Neural progenitor cell (in vitro differentiated cells): ENCODE data around the gene SIPA1L3. TPM values are rescaled to one million over a fixed set of nuclear protein-coding genes. Genes with fewer than 3 reads are reported as not detected.

Experiments used
- DNase-seq: peaks from one replicate; pipeline ENCODE4 v3.0.0-alpha.2; 2016; ENCODE audit warnings: low spot score
- H2AFZ ChIP-seq: fragments of 200-600 bp; sonication (generic); replicated peaks from 2 replicates; pipeline ENCODE4 v1.6.1; 2016; ENCODE audit warnings: antibody characterized with exemption
- H3F3A ChIP-seq: fragments of 200-600 bp; sonication (generic); 2 replicates; pipeline ENCODE4 v1.6.1; 2016; ENCODE audit warnings: antibody characterized with exemption, low read depth
- H3K27ac ChIP-seq: fragments of 200-600 bp; sonication (generic); 2 replicates; pipeline ENCODE4 v1.5.1; 2016; ENCODE audit warnings: mild to moderate bottlenecking
- H3K27me3 ChIP-seq: fragments of 200-600 bp; sonication (generic); 2 replicates; pipeline ENCODE4 v1.6.1; 2016; ENCODE audit warnings: mild to moderate bottlenecking, moderate library complexity
- H3K36me3 ChIP-seq: fragments of 200-600 bp; sonication (generic); 2 replicates; pipeline ENCODE4 v1.5.1; 2016
- H3K4me1 ChIP-seq: fragments of 200-600 bp; sonication (generic); 2 replicates; pipeline ENCODE4 v1.6.1; 2016; ENCODE audit warnings: mixed run types
- H3K4me2 ChIP-seq: fragments of 200-600 bp; sonication (generic); 2 replicates; pipeline ENCODE4 v1.6.1; 2016
- H3K4me3 ChIP-seq: fragments of 200-600 bp; sonication (generic); 2 replicates; pipeline ENCODE4 v1.5.1; 2016
- H3K79me2 ChIP-seq: fragments of 200-600 bp; sonication (generic); 2 replicates; pipeline ENCODE4 v1.6.1; 2016; ENCODE audit warnings: low read depth
- H3K9ac ChIP-seq: fragments of 200-600 bp; sonication (generic); 2 replicates; pipeline ENCODE4 v1.6.1; 2016
- H3K9me3 ChIP-seq: fragments of 200-600 bp; sonication (generic); 2 replicates; pipeline ENCODE4 v1.5.1; 2016; ENCODE audit warnings: low read depth
- H4K20me1 ChIP-seq: fragments of 200-600 bp; sonication (generic); 2 replicates; pipeline ENCODE4 v1.6.1; 2016; ENCODE audit warnings: low read depth
- H3K27ac Mint-ChIP-seq: 3 replicates; pipeline ENCODE4 v1.8.0; 2021; ENCODE audit warnings: mixed read lengths
- H3K27me3 Mint-ChIP-seq: 2 replicates; pipeline ENCODE4 v1.8.0; 2022; ENCODE audit warnings: low read depth, mild to moderate bottlenecking, inconsistent platforms, moderate library complexity, mixed read lengths; ENCODE audit not compliant: insufficient read depth
- H3K36me3 Mint-ChIP-seq: 3 replicates; pipeline ENCODE4 v1.8.0; 2021; ENCODE audit warnings: mixed read lengths
- H3K4me1 Mint-ChIP-seq: 3 replicates; pipeline ENCODE4 v1.8.0; 2021; ENCODE audit warnings: mixed read lengths
- H3K4me3 Mint-ChIP-seq: 3 replicates; pipeline ENCODE4 v1.8.0; 2021; ENCODE audit warnings: mild to moderate bottlenecking, moderate library complexity, mixed read lengths
- H3K9me3 Mint-ChIP-seq: 3 replicates; pipeline ENCODE4 v1.8.0; 2020; ENCODE audit warnings: mixed read lengths
- EZH2 ChIP-seq: fragments of 200-600 bp; sonication (generic); IDR thresholded peaks from 2 replicates; pipeline ENCODE4 v1.6.1; 2017; ENCODE audit warnings: antibody characterized with exemption, mild to moderate bottlenecking, moderate library complexity
- EZH2phosphoT487 ChIP-seq: fragments of 200-600 bp; sonication (generic); IDR thresholded peaks from 2 replicates; pipeline ENCODE4 v1.6.1; 2017; ENCODE audit warnings: antibody characterized with exemption
- total RNA-seq: library from RNA; depleted of rRNA; stranded (reverse); fragments of >200 nt; gene quantifications from 2 replicates; pipeline ENCODE4 v1.2.3, GENCODE V29; 2015; ENCODE audit warnings: low replicate concordance
- TF ChIP-seq, protein P1 (sequence below): fragments of 200-600 bp; sonication (generic); IDR thresholded peaks from 2 replicates; pipeline ENCODE4 v1.5.1; 2017; ENCODE audit warnings: antibody characterized with exemption, mild to moderate bottlenecking

Gene SIPA1L3
- total RNA-seq, 1 donor from 2014 or later, result 19.2 TPM

DNA sequence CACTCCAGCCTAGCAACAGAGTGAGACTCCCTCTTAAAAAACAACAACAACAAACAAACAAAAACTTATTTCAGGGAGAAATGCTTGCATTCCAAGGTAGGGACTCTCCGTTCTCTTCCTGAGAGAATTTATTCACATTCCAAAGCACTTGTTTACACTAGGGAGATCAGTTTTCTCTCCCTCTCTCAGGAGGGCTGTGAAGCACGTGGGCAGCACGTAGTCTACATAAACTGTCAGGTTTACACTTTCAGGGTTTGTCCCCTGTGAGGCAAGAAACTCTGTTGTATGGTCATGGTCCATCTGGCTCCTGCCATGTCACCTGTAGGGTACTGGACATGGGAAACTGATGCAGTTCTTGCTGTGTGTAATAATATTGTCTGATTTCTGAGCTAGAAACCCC, 32.2 kb upstream of the SIPA1L3 start:
- H3K27ac ChIP-seq, result no peak overlapping the region
- no peak for TF ChIP-seq EZH2phosphoT487
- no peaks in the 10 kb centered on the region for H3K27me3 ChIP-seq
- no peaks in the 10 kb centered on the region for H3K79me2 ChIP-seq
- DNase-seq, result no peak
- no peak overlapping the region for H3K4me2 ChIP-seq
- H3K36me3 ChIP-seq, result no peaks in the 10 kb centered on the region
- Mint-ChIP-seq H3K27me3 (peaks cover 7% of the 10 kb centered on the region), H3K9me3 (peaks cover 31% of the 10 kb centered on the region), H3K4me3 (no peak overlapping the region), H3K27ac (no peak overlapping the region), H3K4me1 (no peaks in the 10 kb centered on the region), H3K36me3 (no peaks in the 10 kb centered on the region)
- H3K9me3 ChIP-seq, result no peaks in the 10 kb centered on the region
- H3K4me1 ChIP-seq, result no peaks in the 10 kb centered on the region
- H2AFZ ChIP-seq, result no peak overlapping the region
- no peak overlapping the region for H3K9ac ChIP-seq
- no peak overlapping the region for H3K4me3 ChIP-seq
- no peaks in the 10 kb centered on the region for H4K20me1 ChIP-seq
- H3F3A ChIP-seq, result no peaks in the 10 kb centered on the region

DNA sequence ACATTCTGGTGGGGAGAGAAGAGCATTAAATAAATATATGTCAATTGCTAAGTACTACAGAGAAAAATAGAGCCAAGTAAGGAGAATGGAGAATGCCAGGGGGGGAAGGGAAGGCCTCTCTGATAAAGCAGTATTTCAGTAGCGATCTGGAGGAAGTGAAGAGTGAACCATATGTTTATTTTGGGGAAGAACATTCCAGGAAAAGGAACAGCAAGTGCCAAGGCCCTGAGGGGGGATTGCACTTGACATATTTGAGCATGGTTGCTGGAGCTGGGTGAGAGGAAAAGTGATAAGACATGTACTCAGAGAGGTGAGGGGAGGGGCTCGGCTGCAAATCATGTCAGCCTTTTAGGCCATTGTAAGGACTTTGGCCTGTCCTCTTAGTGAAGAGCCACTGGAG, 31.0 kb upstream of the SIPA1L3 start:
- H3K4me3 Mint-ChIP-seq, result no peak overlapping the region
- no peaks in the 10 kb centered on the region for H3K4me1 Mint-ChIP-seq
- no peaks in the 10 kb centered on the region for H3K36me3 ChIP-seq
- no peak overlapping the region for H3K4me2 ChIP-seq
- no peak overlapping the region for H2AFZ ChIP-seq
- peaks cover 23% of the 10 kb centered on the region for H3K9me3 Mint-ChIP-seq
- no peaks in the 10 kb centered on the region for H3K36me3 Mint-ChIP-seq
- H3K4me3 ChIP-seq, result no peak overlapping the region
- H3K27me3 Mint-ChIP-seq, result peaks cover 5% of the 10 kb centered on the region
- H3K27me3 ChIP-seq, result no peaks in the 10 kb centered on the region
- no peaks in the 10 kb centered on the region for H4K20me1 ChIP-seq
- no peaks in the 10 kb centered on the region for H3K9me3 ChIP-seq
- no peak overlapping the region for H3K27ac ChIP-seq
- no peaks in the 10 kb centered on the region for H3K79me2 ChIP-seq
- no peak overlapping the region for H3K27ac Mint-ChIP-seq
- H3K9ac ChIP-seq, result no peak overlapping the region
- H3K4me1 ChIP-seq, result no peaks in the 10 kb centered on the region
- no peaks in the 10 kb centered on the region for H3F3A ChIP-seq
- DNase-seq, result no peak
- no peak for TF ChIP-seq EZH2phosphoT487
- TF ChIP-seq EZH2, result no peak
- TF ChIP-seq, protein P1, sequence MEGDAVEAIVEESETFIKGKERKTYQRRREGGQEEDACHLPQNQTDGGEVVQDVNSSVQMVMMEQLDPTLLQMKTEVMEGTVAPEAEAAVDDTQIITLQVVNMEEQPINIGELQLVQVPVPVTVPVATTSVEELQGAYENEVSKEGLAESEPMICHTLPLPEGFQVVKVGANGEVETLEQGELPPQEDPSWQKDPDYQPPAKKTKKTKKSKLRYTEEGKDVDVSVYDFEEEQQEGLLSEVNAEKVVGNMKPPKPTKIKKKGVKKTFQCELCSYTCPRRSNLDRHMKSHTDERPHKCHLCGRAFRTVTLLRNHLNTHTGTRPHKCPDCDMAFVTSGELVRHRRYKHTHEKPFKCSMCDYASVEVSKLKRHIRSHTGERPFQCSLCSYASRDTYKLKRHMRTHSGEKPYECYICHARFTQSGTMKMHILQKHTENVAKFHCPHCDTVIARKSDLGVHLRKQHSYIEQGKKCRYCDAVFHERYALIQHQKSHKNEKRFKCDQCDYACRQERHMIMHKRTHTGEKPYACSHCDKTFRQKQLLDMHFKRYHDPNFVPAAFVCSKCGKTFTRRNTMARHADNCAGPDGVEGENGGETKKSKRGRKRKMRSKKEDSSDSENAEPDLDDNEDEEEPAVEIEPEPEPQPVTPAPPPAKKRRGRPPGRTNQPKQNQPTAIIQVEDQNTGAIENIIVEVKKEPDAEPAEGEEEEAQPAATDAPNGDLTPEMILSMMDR, result no peak

DNA sequence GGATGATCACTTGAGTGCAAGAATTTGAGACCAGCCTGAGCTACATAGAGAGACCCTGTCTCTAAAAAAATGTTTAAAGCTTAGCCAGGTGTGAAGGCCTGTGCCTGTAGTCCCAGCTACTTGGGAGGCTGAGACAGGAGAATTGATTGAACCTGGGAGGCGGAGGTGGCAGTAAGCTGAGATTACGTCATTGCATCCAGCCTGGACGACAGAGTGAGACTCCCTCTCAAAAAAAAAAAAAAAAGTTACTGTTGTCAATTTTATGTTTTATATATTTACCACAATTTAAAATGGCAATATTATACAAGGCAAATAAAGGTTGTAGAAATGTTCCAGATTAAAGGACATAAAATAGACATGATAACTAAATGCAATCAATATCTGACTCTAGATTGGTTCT, 29.9 kb upstream of the SIPA1L3 start:
- no peaks in the 10 kb centered on the region for H4K20me1 ChIP-seq

DNA sequence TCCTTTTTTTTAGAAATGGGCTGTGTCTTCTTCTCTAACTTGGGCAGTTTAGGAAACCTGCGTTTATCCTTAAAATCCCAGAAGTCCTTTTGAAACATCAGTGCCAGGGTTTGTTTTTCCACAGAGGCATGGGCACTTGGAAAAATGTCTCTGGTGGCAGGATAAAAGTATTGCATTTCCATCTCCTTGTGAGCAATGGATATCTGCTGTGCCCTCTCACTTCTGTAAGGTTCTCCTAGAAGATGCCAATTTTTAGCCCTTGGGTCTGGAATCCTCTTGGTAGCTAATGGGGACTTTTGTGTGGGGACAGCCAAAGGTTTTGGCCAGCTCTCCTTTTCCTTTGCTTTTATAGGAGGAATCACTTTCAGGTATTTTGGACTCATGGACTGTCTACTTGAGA, 21.6 kb upstream of the SIPA1L3 start:
- peaks cover 2% of the 10 kb centered on the region for H3K27me3 Mint-ChIP-seq
- H3K4me2 ChIP-seq, result no peak overlapping the region
- TF ChIP-seq, protein P1, result no peak
- TF ChIP-seq EZH2phosphoT487, result no peak
- TF ChIP-seq EZH2, result no peak
- no peak overlapping the region for H3K27ac Mint-ChIP-seq
- H2AFZ ChIP-seq, result no peak overlapping the region
- H3K4me3 ChIP-seq, result no peak overlapping the region
- no peaks in the 10 kb centered on the region for H3K36me3 Mint-ChIP-seq
- H3K27me3 ChIP-seq, result peaks cover 26% of the 10 kb centered on the region
- H3K4me3 Mint-ChIP-seq, result no peak overlapping the region
- no peaks in the 10 kb centered on the region for H3K4me1 ChIP-seq
- H3K27ac ChIP-seq, result no peak overlapping the region
- H4K20me1 ChIP-seq, result no peaks in the 10 kb centered on the region
- H3F3A ChIP-seq, result no peaks in the 10 kb centered on the region
- no peak overlapping the region for H3K9ac ChIP-seq
- no peaks in the 10 kb centered on the region for H3K79me2 ChIP-seq
- H3K4me1 Mint-ChIP-seq, result no peaks in the 10 kb centered on the region
- no peak for DNase-seq
- no peaks in the 10 kb centered on the region for H3K9me3 ChIP-seq
- no peaks in the 10 kb centered on the region for H3K36me3 ChIP-seq
- H3K9me3 Mint-ChIP-seq, result peaks cover 10% of the 10 kb centered on the region

More for the DNA sequence above, 29.9 kb upstream of the SIPA1L3 start:
- H3K9ac ChIP-seq, result no peak overlapping the region
- TF ChIP-seq EZH2 (no peak), EZH2phosphoT487 (no peak)
- TF ChIP-seq, protein P1, result no peak
- Mint-ChIP-seq H3K9me3 (peaks cover 21% of the 10 kb centered on the region), H3K27ac (no peak overlapping the region), H3K36me3 (no peaks in the 10 kb centered on the region), H3K4me3 (no peak overlapping the region), H3K4me1 (no peaks in the 10 kb centered on the region), H3K27me3 (peaks cover 3% of the 10 kb centered on the region)
- no peaks in the 10 kb centered on the region for H3K36me3 ChIP-seq
- no peak overlapping the region for H3K27ac ChIP-seq
- DNase-seq, result no peak
- no peaks in the 10 kb centered on the region for H3K4me1 ChIP-seq
- no peaks in the 10 kb centered on the region for H3F3A ChIP-seq
- no peaks in the 10 kb centered on the region for H3K9me3 ChIP-seq
- H3K4me2 ChIP-seq, result no peak overlapping the region
- H3K27me3 ChIP-seq, result no peaks in the 10 kb centered on the region
- no peak overlapping the region for H2AFZ ChIP-seq
- H3K79me2 ChIP-seq, result no peaks in the 10 kb centered on the region
- H3K4me3 ChIP-seq, result no peak overlapping the region
